GM12891 (cell line): Measurements from ENCODE around the gene RNASET2.
"Not testable (repeated sequence)": the region's sequence is repeated elsewhere in the genome, so short reads cannot be mapped to it uniquely, and the experiment has no call there.

Experiments
- DNase-seq: peaks from one replicate; pipeline ENCODE4 v3.0.0; 2011; ENCODE audit warnings: low spot score; ENCODE audit not compliant: insufficient read length
- FAIRE-seq: peaks from 2 replicates; lab custom pipeline; 2011; peaks lifted over from hg19 to GRCh38; lab: Jason Lieb, UNC
- PAX5 ChIP-seq: IDR thresholded peaks from 2 replicates; pipeline ENCODE4 v1.6.1; 2011; ENCODE audit warnings: low read length, moderate library complexity, mild to moderate bottlenecking; ENCODE audit not compliant: insufficient read depth, severe bottlenecking
- POLR2A ChIP-seq: IDR thresholded peaks from 2 replicates; pipeline ENCODE4 v1.6.1; 2011; ENCODE audit warnings: low read depth, low read length, control low read depth
- POLR2AphosphoS5 ChIP-seq: IDR thresholded peaks from 2 replicates; pipeline ENCODE4 v1.6.1; 2011; ENCODE audit warnings: low read depth, low read length, control low read depth
- POU2F2 ChIP-seq: IDR thresholded peaks from 2 replicates; pipeline ENCODE4 v1.6.1; 2011; ENCODE audit warnings: low read depth, mild to moderate bottlenecking, control low read depth, low read length, moderate library complexity
- SPI1 ChIP-seq: IDR thresholded peaks from 2 replicates; pipeline ENCODE4 v1.6.1; 2011; ENCODE audit warnings: low read depth, low read length, control low read depth
- TAF1 ChIP-seq: IDR thresholded peaks from 2 replicates; pipeline ENCODE4 v1.6.1; 2011; ENCODE audit warnings: low read depth, low read length, control low read depth

RNASET2 gene

DNA sequence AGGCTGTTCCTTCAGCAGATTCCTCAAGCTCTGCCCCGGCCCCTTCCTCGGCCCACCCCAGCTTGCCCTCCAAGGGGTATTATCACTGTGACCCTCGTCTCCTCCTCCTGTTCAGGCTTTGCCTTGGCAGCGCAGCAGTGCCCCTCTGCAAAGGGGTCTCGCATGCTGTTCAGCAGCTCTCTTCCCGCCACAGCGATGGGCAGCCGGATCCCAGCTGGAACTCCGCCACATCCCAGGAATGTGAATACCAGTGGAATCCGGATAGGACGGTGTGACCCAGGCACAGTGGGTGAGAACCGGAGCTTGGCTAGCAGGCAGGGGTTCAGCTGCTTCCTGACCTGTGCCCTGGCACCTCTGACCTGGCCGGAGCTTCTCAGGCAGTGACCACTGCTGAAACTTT is 52.9 kb downstream of the RNASET2 start:
- no peak for DNase-seq
- TF ChIP-seq PAX5 (no peak), POU2F2 (no peak), TAF1 (no peak), POLR2AphosphoS5 (no peak)
- no peak for FAIRE-seq

DNA sequence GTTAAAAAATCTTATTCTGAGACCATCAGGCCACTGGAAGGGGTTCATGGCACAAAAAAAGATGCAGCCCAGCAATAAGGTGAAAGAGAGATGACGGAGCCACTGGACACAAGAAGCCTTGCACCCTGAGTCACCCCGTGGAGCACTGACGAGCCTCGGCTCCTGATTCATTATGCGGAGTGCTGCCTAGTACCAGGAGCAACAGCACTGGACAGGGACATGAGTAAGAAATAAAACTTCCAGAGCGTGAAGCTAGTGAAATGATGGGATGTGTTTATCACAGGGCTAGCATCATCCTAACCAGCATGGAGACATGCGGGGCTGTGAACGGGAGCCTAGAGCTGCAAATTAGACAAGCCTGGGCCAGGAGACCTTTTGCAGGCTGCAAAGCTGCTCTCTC is 53.3 kb downstream of the RNASET2 start:
- FAIRE-seq = no peak
- TF ChIP-seq POLR2A (no peak), TAF1 (no peak), POLR2AphosphoS5 (no peak), POU2F2 (no peak), SPI1 (no peak), PAX5 (no peak)
- DNase-seq = no peak

DNA sequence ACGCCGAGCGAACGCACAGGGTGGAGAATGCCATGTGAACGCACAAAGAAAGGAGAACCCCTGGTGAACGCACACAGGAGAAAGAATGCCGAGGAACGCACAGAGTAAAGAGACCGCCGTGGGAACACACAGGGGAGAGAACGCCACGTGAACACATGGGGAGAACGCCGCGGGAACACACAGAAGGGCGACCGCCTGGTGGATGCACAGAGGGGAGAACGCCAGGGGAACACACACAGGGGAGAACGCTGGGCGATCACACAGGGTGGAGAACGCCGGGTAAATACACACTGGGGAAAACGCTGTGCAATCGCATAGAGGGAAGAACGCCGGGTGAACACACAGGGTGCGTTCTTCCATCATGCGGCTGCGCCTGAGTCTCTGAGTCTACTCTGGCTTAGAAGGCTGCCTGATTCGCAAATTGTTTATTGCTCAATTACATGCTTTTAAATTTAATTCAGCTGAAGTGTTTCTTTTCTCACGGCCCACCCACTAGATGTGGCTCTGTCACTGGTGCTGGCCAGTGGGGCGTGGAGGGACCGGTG is 54.1 kb downstream of the RNASET2 start:
- TF ChIP-seq TAF1 = no peak
- TF ChIP-seq POU2F2 = peak; percentile 32; the same call in 1 of the 2 replicates
- no peak for TF ChIP-seq SPI1
- TF ChIP-seq PAX5 = no peak
- TF ChIP-seq POLR2AphosphoS5 = no peak
- TF ChIP-seq POLR2A = no peak
- DNase-seq = no peak
- FAIRE-seq = no peak

GRCh38 chr6:166901626-166902025 is 54.7 kb downstream of the RNASET2 start:
- FAIRE-seq (no peak), DNase-seq (no peak)
- no peak for TF ChIP-seq POLR2AphosphoS5
- TF ChIP-seq PAX5 = no peak
- TF ChIP-seq POLR2A = no peak
- TF ChIP-seq TAF1 = no peak
- TF ChIP-seq SPI1 = no peak
- no peak for TF ChIP-seq POU2F2

DNA sequence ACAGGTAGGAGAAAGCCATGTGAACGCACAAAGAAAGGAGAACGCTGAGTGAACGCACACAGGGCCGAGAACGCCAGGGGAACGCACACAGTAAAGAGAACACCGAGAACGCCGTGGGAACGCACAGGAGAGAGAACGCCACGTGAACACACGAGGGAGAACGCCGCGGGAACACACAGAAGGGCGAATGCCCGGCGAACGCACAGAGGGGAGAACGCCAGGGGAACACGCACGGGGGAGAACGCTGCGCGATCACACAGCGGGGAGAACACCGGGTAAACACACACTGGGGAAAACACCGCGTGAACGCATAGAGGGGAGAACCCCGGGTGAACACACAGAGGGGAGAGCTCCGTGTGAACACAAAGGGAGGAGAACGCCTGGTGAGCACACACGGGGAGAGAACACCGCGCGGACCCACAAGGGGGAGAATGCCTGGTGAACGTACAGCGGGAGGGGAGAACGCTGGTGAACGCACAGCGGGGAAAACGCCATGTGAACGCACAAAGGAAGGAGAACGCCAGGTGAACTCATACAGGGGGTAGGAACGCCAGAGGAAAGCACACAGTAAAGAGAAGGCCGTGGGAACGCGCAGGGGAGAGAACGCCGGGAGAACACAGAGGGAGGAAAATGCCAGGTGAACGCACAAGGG is 55.3 kb downstream of the RNASET2 start:
- no peak for DNase-seq
- no peak for TF ChIP-seq POLR2AphosphoS5
- no peak for TF ChIP-seq SPI1
- no peak for TF ChIP-seq TAF1
- TF ChIP-seq POU2F2 = no peak
- TF ChIP-seq PAX5 = no peak
- no peak for TF ChIP-seq POLR2A
- no peak for FAIRE-seq

DNA sequence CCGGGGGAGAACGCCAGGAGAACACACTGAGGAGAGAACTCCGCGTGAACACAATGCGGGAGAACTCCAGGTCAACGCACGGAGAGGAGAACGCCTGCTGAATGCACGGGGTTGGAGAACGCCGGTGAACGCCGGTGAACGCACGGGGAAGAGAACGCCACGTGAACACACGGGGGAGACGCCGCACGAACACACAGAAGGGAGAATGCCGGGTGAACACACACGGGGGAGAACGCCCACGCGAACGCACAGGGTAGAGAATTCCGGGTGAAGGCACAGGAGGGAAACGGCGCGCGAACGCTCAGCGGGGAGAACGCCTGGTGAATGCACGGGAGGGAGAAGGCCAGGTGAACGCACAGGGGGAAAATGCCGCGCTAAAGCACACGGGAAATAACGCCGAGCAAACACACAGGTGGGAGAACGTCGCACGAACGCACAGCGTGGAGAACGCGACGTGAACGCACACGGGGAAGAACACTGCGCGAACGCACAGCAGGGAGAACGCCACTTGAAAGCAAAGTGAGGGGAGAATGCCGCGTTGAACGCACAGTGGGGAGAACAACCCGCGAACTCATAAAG is 56.1 kb downstream of the RNASET2 start:
- FAIRE-seq (peak; percentile 9), DNase-seq (no peak)
- TF ChIP-seq POU2F2 (no peak), POLR2A (no peak), POLR2AphosphoS5 (no peak), PAX5 (no peak), TAF1 (no peak), SPI1 (no peak)

GRCh38 chr6:166898910-166899309 is 57.4 kb downstream of the RNASET2 start:
- no peak for FAIRE-seq
- no peak for DNase-seq
- TF ChIP-seq SPI1 (no peak), POLR2AphosphoS5 (no peak), POU2F2 (no peak)

- not testable (repeated sequence) for FAIRE-seq, DNase-seq
Measured at GRCh38 chr6:166894614-166895013, 61.7 kb downstream of the RNASET2 start.

- not testable (repeated sequence) for FAIRE-seq, DNase-seq
Measured at GRCh38 chr6:166892472-166892871, 63.9 kb downstream of the RNASET2 start.

DNA sequence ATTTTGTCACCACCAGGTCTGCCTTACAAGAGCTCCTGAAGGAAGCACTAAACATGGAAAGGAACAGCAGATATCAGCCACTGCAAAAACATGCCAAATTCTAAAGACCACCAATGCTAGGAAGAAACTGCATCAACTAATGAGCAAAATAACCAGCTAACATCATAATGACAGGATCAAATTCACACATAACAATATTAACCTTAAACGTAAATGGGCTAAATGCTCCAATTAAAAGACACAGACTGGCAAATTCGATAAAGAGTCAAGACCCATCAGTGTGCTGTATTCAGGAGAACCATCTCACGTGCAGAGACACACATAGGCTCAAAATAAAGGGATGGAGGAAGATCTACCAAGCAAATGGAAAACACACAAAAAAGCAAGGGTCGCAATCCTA is 69.6 kb downstream of the RNASET2 start:
- not testable (repeated sequence) for DNase-seq, FAIRE-seq

DNA sequence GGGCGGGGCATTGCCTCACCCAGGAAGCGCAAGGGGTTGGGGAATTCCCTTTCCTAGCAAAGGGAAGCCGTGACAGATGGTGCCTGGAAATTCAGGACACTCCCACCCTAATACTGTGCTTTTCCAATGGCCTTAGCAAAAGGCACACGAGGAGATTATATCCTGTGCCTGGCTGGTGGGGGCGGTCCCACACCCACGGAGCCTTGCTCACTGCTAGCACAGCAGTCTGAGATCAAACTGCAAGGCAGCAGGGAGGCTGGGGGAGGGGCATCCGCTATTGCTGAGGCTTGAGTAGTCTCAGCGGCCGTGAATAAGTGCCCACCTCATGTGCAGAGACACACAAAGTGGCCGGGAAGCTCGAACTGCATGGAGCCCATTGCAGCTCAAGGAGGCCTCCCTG is 71.4 kb downstream of the RNASET2 start:
- DNase-seq, FAIRE-seq: not testable (repeated sequence)
